Measurements from ENCODE around the gene PIP5K1A. TPM values are rescaled to one million over a fixed set of nuclear protein-coding genes. Genes with fewer than 3 reads are reported as not detected.

Gene PIP5K1A, protein sequence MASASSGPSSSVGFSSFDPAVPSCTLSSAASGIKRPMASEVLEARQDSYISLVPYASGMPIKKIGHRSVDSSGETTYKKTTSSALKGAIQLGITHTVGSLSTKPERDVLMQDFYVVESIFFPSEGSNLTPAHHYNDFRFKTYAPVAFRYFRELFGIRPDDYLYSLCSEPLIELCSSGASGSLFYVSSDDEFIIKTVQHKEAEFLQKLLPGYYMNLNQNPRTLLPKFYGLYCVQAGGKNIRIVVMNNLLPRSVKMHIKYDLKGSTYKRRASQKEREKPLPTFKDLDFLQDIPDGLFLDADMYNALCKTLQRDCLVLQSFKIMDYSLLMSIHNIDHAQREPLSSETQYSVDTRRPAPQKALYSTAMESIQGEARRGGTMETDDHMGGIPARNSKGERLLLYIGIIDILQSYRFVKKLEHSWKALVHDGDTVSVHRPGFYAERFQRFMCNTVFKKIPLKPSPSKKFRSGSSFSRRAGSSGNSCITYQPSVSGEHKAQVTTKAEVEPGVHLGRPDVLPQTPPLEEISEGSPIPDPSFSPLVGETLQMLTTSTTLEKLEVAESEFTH
- 100 to 1,000 TPM in 2 of 3 donors, 10 to 100 TPM in 1; 98.5 to 110 (median 100) TPM for total RNA-seq

DNA sequence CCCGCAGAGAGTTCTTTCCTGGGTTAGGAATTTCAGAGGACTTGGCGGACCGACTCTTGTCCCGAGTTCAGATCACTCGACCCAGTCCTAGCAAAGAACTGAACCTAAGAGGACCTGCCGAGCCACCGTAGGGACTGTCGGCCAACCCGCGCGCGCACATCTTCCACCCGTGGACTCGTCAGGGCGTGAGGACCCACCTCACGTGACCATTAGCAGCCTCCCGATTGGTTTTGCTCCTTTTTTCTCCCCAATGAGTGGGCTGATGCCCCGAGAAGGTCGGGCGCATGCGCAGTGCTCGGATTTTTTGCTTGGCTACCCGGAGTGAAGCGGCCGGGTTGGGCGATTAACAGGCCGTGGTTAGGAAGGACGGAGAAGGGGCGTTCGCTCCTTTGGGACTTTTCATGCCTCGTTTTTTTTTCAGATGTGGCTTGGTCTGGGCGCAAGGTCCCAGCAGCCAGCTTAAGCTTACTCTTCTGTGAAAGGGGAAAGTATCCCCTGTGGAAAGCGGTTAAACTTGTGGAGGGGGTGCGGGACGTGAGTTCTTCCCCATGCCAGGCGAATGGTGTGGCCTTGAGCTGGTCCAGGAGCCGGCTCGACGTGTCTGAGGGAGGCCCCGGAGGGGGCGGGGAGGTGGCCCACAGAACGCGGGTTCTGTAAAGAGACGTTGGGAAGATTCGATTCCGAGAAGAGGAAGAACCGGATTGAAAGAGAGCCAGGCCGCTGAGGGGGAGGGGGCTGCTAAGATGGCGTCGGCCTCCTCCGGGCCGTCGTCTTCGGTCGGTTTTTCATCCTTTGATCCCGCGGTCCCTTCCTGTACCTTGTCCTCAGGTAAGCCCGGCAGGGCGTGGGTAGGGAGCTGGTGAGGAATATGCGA, at the start of gene PIP5K1A:
TSS of gene PIP5K1A (plus strand) at position 299 of the 874 bp plus-strand sequence. CDS start at position 744, 445 bp downstream.
- peaks cover 33% of the 10 kb centered on the region for H3K4me1 Mint-ChIP-seq (ENCODE audit: low read depth)
- DNase-seq (peak; percentile 99), ATAC-seq (peak; percentile 90 to 94)
- H3K9me3 Mint-ChIP-seq, result no peaks in the 10 kb centered on the region
- H3K36me3 Mint-ChIP-seq (ENCODE audit: insufficient read depth), result no peaks in the 10 kb centered on the region
- H3K4me3 Mint-ChIP-seq, result peak within 1 kb of the TSS; percentile 99
- H3K27me3 Mint-ChIP-seq (ENCODE audit: low read depth), result peaks cover 3% of the 10 kb centered on the region

DNA sequence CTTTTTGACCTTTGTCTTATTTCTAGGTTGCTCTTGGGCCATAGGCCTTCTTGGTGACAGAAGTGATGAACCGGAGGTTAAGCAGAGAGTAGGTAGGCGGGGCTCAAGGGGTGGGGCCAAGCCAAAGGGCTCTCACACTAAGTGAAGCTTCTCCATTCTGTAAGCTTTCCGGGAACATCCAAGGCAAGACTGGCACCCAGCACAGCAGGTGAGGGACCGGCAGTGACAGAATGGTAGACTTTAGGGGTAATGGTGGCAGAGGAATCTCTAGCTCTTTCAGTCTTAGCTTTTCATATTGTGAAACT, 41.9 kb upstream of the PIP5K1A start, which contains the start of gene TNFAIP8L2:
TSS of gene TNFAIP8L2 (plus strand) at position 135 of the 305 bp plus-strand sequence. CDS start 2,049 bp downstream, outside the sequence.
- peaks cover 21% of the 10 kb centered on the region for H3K36me3 Mint-ChIP-seq (ENCODE audit: insufficient read depth)
- H3K4me1 Mint-ChIP-seq (ENCODE audit: low read depth), result peaks cover 45% of the 10 kb centered on the region
- no peaks in the 10 kb centered on the region for H3K9me3 Mint-ChIP-seq
- ATAC-seq, result peak; percentile 88 to 89
- H3K4me3 Mint-ChIP-seq, result peak within 1 kb of the TSS; percentile 99
- DNase-seq, result peak; percentile 65
- no peaks in the 10 kb centered on the region for H3K27me3 Mint-ChIP-seq (ENCODE audit: low read depth)

DNA sequence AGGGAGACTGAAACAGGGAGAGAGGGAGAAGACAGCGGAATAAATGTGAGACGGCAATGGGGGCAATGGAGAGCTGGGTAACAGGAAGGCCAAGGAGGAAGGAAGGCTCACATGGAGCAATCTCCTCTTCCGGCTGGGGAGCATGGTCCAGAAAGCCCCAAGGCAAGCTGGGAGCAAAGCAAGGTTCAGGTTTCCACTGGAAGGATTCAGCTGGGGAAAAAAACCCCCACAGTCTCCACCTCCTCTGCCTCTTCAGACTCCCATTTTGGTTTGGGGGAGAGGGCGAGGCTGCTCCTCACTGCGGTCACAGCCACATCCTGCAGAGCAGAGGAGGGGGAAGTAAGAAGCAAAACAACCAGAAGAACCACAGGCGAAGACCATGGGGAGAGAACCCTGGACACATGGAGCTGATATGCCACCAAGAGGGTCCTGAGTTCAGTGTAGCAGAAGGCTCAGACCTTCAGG, 41.3 kb upstream of the PIP5K1A start:
- H3K4me1 Mint-ChIP-seq (ENCODE audit: low read depth), result peaks cover 52% of the 10 kb centered on the region
- H3K9me3 Mint-ChIP-seq, result no peaks in the 10 kb centered on the region
- DNase-seq, result no peak
- ATAC-seq, result peak; percentile 49 to 51
- H3K27me3 Mint-ChIP-seq (ENCODE audit: low read depth), result no peaks in the 10 kb centered on the region
- H3K36me3 Mint-ChIP-seq (ENCODE audit: insufficient read depth), result peaks cover 22% of the 10 kb centered on the region
- H3K4me3 Mint-ChIP-seq, result peak overlapping the region; percentile 99

DNA sequence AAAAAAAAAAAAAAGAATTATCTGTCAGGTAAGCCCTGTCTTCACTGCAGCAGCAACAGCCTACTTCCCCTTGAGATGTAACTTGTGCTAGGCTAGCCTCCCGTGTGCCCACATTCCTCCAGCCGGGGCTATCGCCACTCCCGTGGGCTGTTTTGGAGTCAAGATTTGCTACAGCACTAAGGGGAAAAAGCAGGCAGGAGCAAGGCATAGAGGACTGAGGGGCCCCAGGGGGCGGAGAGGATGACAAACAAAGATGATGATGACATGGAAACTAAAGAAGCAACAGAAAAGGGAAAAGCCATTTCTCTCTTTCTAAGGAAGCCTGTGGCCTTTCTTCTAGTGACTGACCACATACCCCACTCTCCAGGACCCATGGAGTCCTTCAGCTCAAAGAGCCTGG, 40.0 kb upstream of the PIP5K1A start:
- peaks cover 60% of the 10 kb centered on the region for H3K4me1 Mint-ChIP-seq (ENCODE audit: low read depth)
- DNase-seq (peak; percentile 48), ATAC-seq (peak; percentile 16 to 20)
- no peaks in the 10 kb centered on the region for H3K27me3 Mint-ChIP-seq (ENCODE audit: low read depth)
- peak overlapping the region; percentile 99 for H3K4me3 Mint-ChIP-seq
- peaks cover 25% of the 10 kb centered on the region for H3K36me3 Mint-ChIP-seq (ENCODE audit: insufficient read depth)
- H3K9me3 Mint-ChIP-seq, result no peaks in the 10 kb centered on the region

DNA sequence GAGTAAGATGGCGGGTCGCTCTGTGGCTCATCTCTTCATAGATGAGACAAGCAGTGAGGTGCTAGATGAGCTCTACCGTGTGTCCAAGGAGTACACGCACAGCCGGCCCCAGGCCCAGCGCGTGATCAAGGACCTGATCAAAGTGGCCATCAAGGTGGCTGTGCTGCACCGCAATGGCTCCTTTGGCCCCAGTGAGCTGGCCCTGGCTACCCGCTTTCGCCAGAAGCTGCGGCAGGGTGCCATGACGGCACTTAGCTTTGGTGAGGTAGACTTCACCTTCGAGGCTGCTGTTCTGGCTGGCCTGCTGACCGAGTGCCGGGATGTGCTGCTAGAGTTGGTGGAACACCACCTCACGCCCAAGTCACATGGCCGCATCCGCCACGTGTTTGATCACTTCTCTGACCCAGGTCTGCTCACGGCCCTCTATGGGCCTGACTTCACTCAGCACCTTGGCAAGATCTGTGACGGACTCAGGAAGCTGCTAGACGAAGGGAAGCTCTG, 39.6 kb upstream of the PIP5K1A start:
- Mint-ChIP-seq H3K27me3 (ENCODE audit: low read depth) (no peaks in the 10 kb centered on the region), H3K36me3 (ENCODE audit: insufficient read depth) (peaks cover 25% of the 10 kb centered on the region), H3K9me3 (no peaks in the 10 kb centered on the region), H3K4me3 (peak overlapping the region; percentile 99), H3K4me1 (ENCODE audit: low read depth) (peaks cover 60% of the 10 kb centered on the region)
- ATAC-seq, result no peak
- no peak for DNase-seq

DNA sequence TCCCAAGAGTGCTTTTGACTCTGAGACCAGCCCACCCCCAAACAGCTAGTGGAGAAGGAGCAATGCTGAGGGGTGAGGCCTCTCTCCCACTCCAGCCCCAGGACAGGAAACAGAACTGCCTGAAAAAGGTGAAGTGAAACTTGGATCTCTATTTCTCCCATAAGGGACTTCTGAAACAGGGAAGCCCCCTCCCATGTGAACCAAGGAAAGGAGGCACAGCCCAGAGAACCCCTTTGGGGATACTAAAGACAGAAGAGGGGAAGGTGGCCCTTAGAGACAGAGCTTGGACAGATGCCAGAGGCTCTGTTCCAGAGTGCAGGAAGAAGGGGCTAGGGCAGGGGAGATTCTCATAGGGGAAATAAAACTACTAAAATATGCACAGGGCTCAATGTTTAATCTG, 39.0 kb upstream of the PIP5K1A start:
- ATAC-seq (no peak), DNase-seq (no peak)
- H3K4me1 Mint-ChIP-seq (ENCODE audit: low read depth), result peaks cover 64% of the 10 kb centered on the region
- H3K36me3 Mint-ChIP-seq (ENCODE audit: insufficient read depth), result peaks cover 25% of the 10 kb centered on the region
- H3K9me3 Mint-ChIP-seq, result no peaks in the 10 kb centered on the region
- no peak overlapping the region for H3K4me3 Mint-ChIP-seq
- H3K27me3 Mint-ChIP-seq (ENCODE audit: low read depth), result no peaks in the 10 kb centered on the region

DNA sequence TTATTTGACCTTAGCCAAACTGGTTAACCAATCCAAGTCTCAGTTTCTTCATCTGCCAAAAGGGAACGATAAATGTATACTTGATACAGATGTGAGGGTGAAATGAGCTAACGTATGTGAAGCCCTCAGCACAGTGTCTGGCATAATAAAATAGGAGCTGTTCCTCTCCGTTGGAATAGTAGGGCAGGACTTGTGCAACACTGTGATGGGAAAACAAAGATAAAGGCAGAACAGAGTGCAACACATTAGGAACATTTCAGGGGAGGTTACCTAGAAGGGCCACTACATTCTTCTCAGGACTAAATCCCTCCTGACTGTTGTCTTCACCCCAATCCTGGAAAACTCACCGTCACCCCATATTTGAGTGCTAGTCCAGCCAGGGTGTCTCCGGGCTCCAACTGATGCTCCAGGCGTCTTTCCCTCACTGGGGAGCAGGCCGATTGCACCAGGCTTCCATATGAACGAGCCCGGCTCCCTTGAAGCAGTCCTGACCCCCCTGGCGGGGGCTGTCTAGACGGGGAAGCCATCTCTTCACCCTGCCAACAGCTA, 33.5 kb upstream of the PIP5K1A start:
- DNase-seq, result no peak
- H3K36me3 Mint-ChIP-seq (ENCODE audit: insufficient read depth), result peaks cover 33% of the 10 kb centered on the region
- no peaks in the 10 kb centered on the region for H3K9me3 Mint-ChIP-seq

DNA sequence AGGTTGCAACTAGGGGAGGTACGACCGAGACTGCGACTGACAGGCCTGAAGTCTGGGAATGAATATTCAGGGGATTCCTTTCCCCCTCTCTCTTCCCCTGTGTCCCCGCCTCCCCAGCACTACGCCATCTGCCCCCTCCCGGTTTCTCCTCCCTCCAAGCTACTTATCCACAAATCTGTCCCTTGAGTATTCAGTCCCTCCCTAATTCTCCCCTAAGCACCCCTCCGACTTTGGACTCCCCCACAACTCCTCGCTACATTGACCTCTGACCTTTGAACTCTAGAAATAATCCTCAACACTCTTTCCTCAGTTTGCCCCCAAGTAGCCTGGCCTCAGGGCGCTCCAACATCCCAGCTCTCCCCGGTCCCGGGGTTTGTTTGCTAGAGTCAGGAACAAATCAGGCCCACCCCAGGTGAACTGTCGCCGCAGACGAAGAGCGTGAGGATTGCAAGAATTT, 33.0 kb upstream of the PIP5K1A start:
- no peak for DNase-seq
- H3K36me3 Mint-ChIP-seq (ENCODE audit: insufficient read depth), result peaks cover 35% of the 10 kb centered on the region
- no peaks in the 10 kb centered on the region for H3K27me3 Mint-ChIP-seq (ENCODE audit: low read depth)
- H3K4me1 Mint-ChIP-seq (ENCODE audit: low read depth), result peaks cover 46% of the 10 kb centered on the region
- H3K9me3 Mint-ChIP-seq, result no peaks in the 10 kb centered on the region
- H3K4me3 Mint-ChIP-seq, result peak overlapping the region; percentile 97
- ATAC-seq, result peak; percentile 3 to 5

More for the DNA sequence above, 33.5 kb upstream of the PIP5K1A start:
- ATAC-seq, result no peak
- Mint-ChIP-seq H3K4me3 (peak overlapping the region; percentile 97), H3K27me3 (ENCODE audit: low read depth) (no peaks in the 10 kb centered on the region), H3K4me1 (ENCODE audit: low read depth) (peaks cover 50% of the 10 kb centered on the region)

DNA sequence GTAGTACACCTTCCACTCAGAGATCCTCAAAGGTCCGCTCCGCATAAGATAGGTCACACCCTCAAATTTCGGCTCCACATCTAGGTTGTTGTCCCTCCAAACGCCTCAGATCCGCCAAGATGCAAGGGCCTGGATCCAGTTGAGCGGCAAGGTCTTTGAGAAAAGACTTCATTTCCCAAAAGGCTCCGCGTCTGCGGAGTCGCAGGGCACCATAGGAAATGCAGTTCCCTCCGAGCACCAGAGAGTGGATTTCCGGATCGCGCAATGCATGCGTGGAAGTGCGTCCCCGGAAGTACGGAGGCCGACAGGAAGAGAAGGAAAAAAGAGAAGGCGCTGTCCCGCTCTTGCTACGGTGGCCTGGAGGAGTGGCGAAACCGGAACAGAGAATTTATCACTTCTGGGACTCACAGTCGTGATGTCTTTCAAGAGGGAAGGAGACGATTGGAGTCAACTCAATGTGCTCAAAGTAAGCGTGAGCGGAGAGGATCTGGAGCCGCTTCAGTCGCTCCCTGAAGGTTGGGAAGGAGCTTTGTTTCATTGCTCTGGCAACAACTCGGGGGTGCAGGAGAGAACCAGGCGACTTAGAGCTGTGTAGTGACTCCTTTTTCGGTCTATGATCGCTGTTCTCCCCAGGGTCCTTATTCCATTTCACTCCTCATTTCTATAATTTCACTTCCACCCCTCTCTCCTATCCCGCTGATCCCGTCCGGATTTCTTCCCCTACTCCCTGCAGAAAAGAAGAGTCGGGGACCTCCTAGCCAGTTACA, 32.4 kb upstream of the PIP5K1A start, which contains the start of the genes LYSMD1 and SCNM1:
TSS of gene LYSMD1 (minus strand) at position 165 of the 767 bp plus-strand sequence. CDS start 644 bp downstream, outside the sequence.
TSS of gene SCNM1 (plus strand) at position 407 of the 767 bp plus-strand sequence. CDS start at position 416, 9 bp downstream.
- Mint-ChIP-seq H3K4me3 (peak within 1 kb of the TSS; percentile 97), H3K4me1 (ENCODE audit: low read depth) (peaks cover 42% of the 10 kb centered on the region), H3K9me3 (no peaks in the 10 kb centered on the region), H3K36me3 (ENCODE audit: insufficient read depth) (peaks cover 41% of the 10 kb centered on the region), H3K27me3 (ENCODE audit: low read depth) (no peaks in the 10 kb centered on the region)
- ATAC-seq, result peak; percentile 97 to 98
- DNase-seq, result peak; percentile 92

DNA sequence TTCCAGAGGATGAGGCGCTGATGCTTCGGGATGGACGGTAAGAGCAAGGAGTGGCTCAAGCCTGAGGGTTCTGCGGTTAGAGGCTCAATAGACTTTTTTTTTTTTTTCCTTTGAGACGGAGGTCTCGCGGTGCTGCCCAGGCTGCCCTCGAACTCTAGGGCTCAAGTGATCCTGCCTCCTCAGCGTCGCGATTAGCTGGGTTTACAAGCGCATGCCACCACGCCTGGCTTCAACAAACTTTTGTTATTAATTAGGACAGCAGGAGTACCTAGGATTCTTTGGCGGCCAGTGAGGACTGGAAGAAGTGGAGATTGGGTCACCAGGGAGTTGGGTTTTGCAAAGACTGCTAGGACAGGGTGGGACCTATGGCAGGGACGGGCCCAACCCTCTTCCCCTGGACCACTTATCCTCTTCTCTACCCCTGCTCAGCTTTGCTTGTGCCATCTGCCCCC, 31.8 kb upstream of the PIP5K1A start:
- Mint-ChIP-seq H3K4me1 (ENCODE audit: low read depth) (peaks cover 40% of the 10 kb centered on the region), H3K4me3 (peak overlapping the region; percentile 97), H3K36me3 (ENCODE audit: insufficient read depth) (peaks cover 44% of the 10 kb centered on the region), H3K9me3 (no peaks in the 10 kb centered on the region), H3K27me3 (ENCODE audit: low read depth) (no peaks in the 10 kb centered on the region)
- DNase-seq, result no peak
- ATAC-seq, result no peak

DNA sequence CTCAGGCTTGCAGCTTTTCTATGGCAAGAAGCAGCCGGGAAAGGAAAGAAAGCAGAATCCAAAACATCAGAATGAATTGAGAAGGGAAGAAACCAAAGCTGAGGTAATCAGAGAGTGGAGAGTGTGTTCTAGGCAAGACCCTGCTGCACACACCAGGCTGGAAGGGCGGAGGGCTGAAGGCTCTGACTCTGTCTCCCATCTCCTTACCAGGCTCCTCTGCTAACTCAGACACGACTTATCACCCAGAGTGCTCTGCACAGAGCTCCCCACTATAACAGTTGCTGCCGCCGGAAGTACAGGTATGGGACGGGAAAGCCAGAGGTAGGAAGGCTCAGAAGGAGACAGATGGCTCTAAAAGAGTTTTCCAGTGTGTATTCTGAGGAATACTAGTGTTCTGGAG, 31.2 kb upstream of the PIP5K1A start:
- peaks cover 34% of the 10 kb centered on the region for H3K4me1 Mint-ChIP-seq (ENCODE audit: low read depth)
- H3K4me3 Mint-ChIP-seq, result peak overlapping the region; percentile 97
- no peaks in the 10 kb centered on the region for H3K9me3 Mint-ChIP-seq
- ATAC-seq (no peak), DNase-seq (no peak)
- no peaks in the 10 kb centered on the region for H3K27me3 Mint-ChIP-seq (ENCODE audit: low read depth)
- peaks cover 45% of the 10 kb centered on the region for H3K36me3 Mint-ChIP-seq (ENCODE audit: insufficient read depth)

DNA sequence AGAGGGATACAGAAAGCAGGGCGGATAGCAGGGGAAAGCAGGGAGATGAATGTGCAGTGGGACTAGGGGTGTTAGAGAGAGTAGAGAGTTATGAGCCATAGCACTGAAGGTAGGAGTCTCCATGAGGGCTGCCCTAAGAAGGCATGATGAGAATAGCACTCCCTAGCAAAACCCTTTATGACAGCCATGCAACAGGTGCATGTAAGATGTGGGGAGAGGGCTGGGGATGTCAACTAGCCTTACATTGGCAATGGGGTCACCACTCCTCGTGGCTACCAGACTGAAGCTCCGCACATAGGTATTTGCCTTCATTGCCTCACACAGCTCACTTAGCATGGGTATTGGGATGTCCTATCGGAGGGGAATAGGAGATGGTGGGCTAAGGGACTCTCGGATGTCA, 27.2 kb upstream of the PIP5K1A start:
- Mint-ChIP-seq H3K27me3 (ENCODE audit: low read depth) (no peaks in the 10 kb centered on the region), H3K9me3 (no peaks in the 10 kb centered on the region), H3K4me1 (ENCODE audit: low read depth) (peaks cover 9% of the 10 kb centered on the region), H3K4me3 (no peak overlapping the region), H3K36me3 (ENCODE audit: insufficient read depth) (peaks cover 52% of the 10 kb centered on the region)
- DNase-seq (no peak), ATAC-seq (no peak)
